LNCaP clone FGC (cell line): ENCODE measurements around the gene BRCA1.

Experiments used
- DNase-seq: peaks from one replicate; pipeline ENCODE4 v3.0.0-alpha.2; 2011; ENCODE audit warnings: low read depth
- H3K4me3 ChIP-seq: 2 replicates; pipeline ENCODE4 v1.5.1; 2011; ENCODE audit warnings: mild to moderate bottlenecking, low read depth, low read length, control low read depth
- CTCF ChIP-seq: IDR thresholded peaks from 2 replicates; pipeline ENCODE4 v1.5.1; 2012; ENCODE audit warnings: mild to moderate bottlenecking; ENCODE audit not compliant: control insufficient read depth, insufficient read depth; ENCODE audit errors: extremely low read depth

Gene BRCA1

GRCh38 chr17:43025766-43026537, 99.2 kb downstream of the BRCA1 start:
- no peak for DNase-seq
- no peak for TF ChIP-seq CTCF
- H3K4me3 ChIP-seq, result no peak overlapping the region

GRCh38 chr17:43025290-43025657, 99.9 kb downstream of the BRCA1 start:
- no peak for DNase-seq
- no peak for TF ChIP-seq CTCF
- H3K4me3 ChIP-seq, result no peak overlapping the region

- TF ChIP-seq CTCF, result no peak
- no peak within 1 kb of the TSS for H3K4me3 ChIP-seq
These were observed 100.5 kb downstream of the BRCA1 start, which contains the start of gene RND2 for GRCh38 chr17:43024407-43025289. TSS of gene RND2 (plus strand) at chr17:43025231. CDS start at chr17:43025348, 117 bp downstream.

DNA sequence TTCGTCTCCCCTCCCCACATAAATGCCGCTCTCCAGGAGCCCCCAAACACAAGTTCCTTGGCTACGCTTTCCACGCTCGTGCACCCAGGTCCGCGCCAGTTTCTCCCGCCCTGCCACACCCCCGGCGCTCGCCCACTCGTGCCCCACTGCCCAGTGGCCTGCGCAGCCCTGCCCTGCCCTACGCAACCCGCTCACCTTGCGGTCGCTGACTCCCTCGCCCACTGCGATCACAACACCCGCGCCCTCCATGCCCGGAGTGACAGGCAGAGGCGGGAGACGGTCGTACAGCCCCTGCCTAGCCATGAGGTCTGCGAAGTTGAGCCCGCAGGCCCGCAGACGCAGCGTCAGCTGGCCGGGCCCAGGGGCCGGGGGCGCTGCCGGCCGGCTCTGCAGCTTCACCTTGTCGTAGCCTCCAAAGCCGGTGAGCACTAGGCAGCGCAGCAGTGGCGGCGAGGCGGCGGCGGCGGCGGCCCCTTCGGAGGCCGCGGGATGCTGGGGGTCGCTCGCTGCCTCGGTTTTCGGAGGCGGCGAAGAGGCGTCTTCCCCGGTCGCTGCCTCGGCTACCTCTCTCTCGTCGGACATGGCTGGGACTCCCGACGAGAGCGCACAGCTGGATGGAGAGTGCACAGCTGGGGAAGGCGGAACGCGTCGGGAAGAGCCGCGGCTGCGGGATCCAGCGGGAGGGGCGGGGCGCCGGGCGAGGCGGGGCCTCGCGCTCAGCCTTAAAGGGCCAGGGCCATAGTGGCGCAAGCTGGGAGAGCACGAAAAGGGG, 103.2 kb downstream of the BRCA1 start, which contains the start of gene VAT1:
VAT1 (minus strand) TSS at position 645 of the 772 bp plus-strand sequence; CDS start at position 582, 63 bp downstream.
- TF ChIP-seq CTCF, result no peak; the same call in 1 of the 2 replicates
- no peak for DNase-seq
- H3K4me3 ChIP-seq, result peak within 1 kb of the TSS; percentile 93

More at GRCh38 chr17:43024407-43025289, 100.5 kb downstream of the BRCA1 start, which contains the start of gene RND2:
- no peak for DNase-seq

- TF ChIP-seq CTCF, result no peak
- no peak for DNase-seq
- peak overlapping the region; percentile 93 for H3K4me3 ChIP-seq
These were observed 104.1 kb downstream of the BRCA1 start for GRCh38 chr17:43020789-43021740.
